GM23338 (cell line): Measurements from ENCODE around the gene ETFB. TPM values are rescaled to one million over a fixed set of nuclear protein-coding genes. Genes with fewer than 3 reads are reported as not detected.

Source experiments
- ATAC-seq: fragments of 200-7000 bp; cut with Tn5 transposase; 3 replicates; pipeline ENCODE4 v1.9.1; 2020
- DNase-seq: peaks from one replicate; pipeline ENCODE4 v3.0.0-alpha.2; 2015; ENCODE audit warnings: low spot score
- H2AFZ ChIP-seq: fragments of 200-600 bp; sonication (generic); 2 replicates; pipeline ENCODE4 v1.8.0; 2016; ENCODE audit warnings: antibody characterized with exemption, mild to moderate bottlenecking, moderate library complexity
- H3F3A ChIP-seq: fragments of 200-600 bp; sonication (generic); replicated peaks from 2 replicates; pipeline ENCODE4 v1.8.0; 2017; ENCODE audit warnings: antibody characterized with exemption, mixed run types, low read depth
- H3K27ac ChIP-seq: fragments of 200-600 bp; sonication (generic); 2 replicates; pipeline ENCODE4 v1.6.1; 2016; ENCODE audit warnings: low read depth
- H3K27me3 ChIP-seq: fragments of 200-600 bp; sonication (generic); 2 replicates; pipeline ENCODE4 v1.8.0; 2016; ENCODE audit warnings: mild to moderate bottlenecking, mixed run types, moderate library complexity; ENCODE audit not compliant: insufficient read depth
- H3K36me3 ChIP-seq: fragments of 200-600 bp; sonication (generic); 2 replicates; pipeline ENCODE4 v1.8.0; 2016; ENCODE audit warnings: mild to moderate bottlenecking; ENCODE audit not compliant: insufficient read depth
- H3K4me1 ChIP-seq: fragments of 200-600 bp; sonication (generic); 2 replicates; pipeline ENCODE4 v1.8.0; 2016; ENCODE audit warnings: mild to moderate bottlenecking, moderate library complexity; ENCODE audit not compliant: insufficient read depth
- H3K4me2 ChIP-seq: fragments of 200-600 bp; sonication (generic); 2 replicates; pipeline ENCODE4 v1.7.1; 2017; ENCODE audit warnings: mixed run types
- H3K4me3 ChIP-seq: fragments of 200-600 bp; sonication (generic); 2 replicates; pipeline ENCODE4 v1.6.1; 2016; ENCODE audit warnings: mixed run types
- H3K79me2 ChIP-seq: fragments of 200-600 bp; sonication (generic); replicated peaks from 2 replicates; pipeline ENCODE4 v1.8.0; 2017; ENCODE audit warnings: mild to moderate bottlenecking; ENCODE audit not compliant: insufficient read depth
- H3K9me2 ChIP-seq: fragments of 200-600 bp; sonication (generic); 2 replicates; pipeline ENCODE4 v1.8.0; 2017; ENCODE audit not compliant: insufficient read depth
- H4K20me1 ChIP-seq: fragments of 200-600 bp; sonication (generic); replicated peaks from 2 replicates; pipeline ENCODE4 v1.8.0; 2017; ENCODE audit warnings: mild to moderate bottlenecking; ENCODE audit not compliant: insufficient read depth
- H3K27ac Mint-ChIP-seq: 2 replicates; pipeline ENCODE4 v1.8.0; 2020; ENCODE audit warnings: inconsistent platforms, mild to moderate bottlenecking, moderate library complexity, mixed read lengths
- H3K27me3 Mint-ChIP-seq: 3 replicates; pipeline ENCODE4 v1.8.0; 2022; ENCODE audit warnings: low read depth, mild to moderate bottlenecking, moderate library complexity, mixed read lengths, inconsistent platforms; ENCODE audit not compliant: insufficient read depth, poor library complexity
- H3K36me3 Mint-ChIP-seq: 3 replicates; pipeline ENCODE4 v1.8.0; 2021; ENCODE audit warnings: low read depth, mild to moderate bottlenecking, inconsistent platforms, moderate library complexity, mixed read lengths
- H3K4me1 Mint-ChIP-seq: 3 replicates; pipeline ENCODE4 v1.8.0; 2020; ENCODE audit warnings: mild to moderate bottlenecking, inconsistent platforms, mixed read lengths
- H3K4me3 Mint-ChIP-seq: 3 replicates; pipeline ENCODE4 v1.8.0; 2021; ENCODE audit warnings: moderate library complexity, mild to moderate bottlenecking, inconsistent platforms, mixed read lengths
- H3K9me3 Mint-ChIP-seq: 3 replicates; pipeline ENCODE4 v1.8.0; 2020; ENCODE audit warnings: moderate library complexity, mild to moderate bottlenecking, inconsistent platforms, mixed read lengths
- CREB1 ChIP-seq: fragments of 250-450 bp; sonication (Bioruptor Pico); IDR thresholded peaks from 2 replicates; pipeline ENCODE4 v1.5.0; 2020; ENCODE audit warnings: low read depth, mild to moderate bottlenecking, moderate library complexity
- CTCF ChIP-seq, 2 experiments: fragments of 200-600 bp in 1 of 2; sonication (generic) in 1 of 2; conservative IDR thresholded peaks; 2 replicates each; pipeline versions ENCODE4 v1.5.1 to v1.6.1; 2016 to 2017; ENCODE audit warnings: antibody characterized with exemption in 2 of 2, low read depth in 2 of 2, mild to moderate bottlenecking in 2 of 2, moderate library complexity in 1 of 2
- ETS1 ChIP-seq: IDR thresholded peaks from 2 replicates; pipeline ENCODE4 v1.6.1; 2016; ENCODE audit warnings: antibody characterized with exemption
- EZH2 ChIP-seq: fragments of 200-600 bp; sonication (generic); IDR thresholded peaks from one replicate; pipeline ENCODE4 v1.8.0; 2017; ENCODE audit warnings: antibody characterized with exemption, mild to moderate bottlenecking, low read depth; ENCODE audit not compliant: unreplicated experiment
- EZH2phosphoT487 ChIP-seq: fragments of 200-600 bp; sonication (generic); IDR thresholded peaks from one replicate; pipeline ENCODE4 v1.8.1; 2018; ENCODE audit warnings: antibody characterized with exemption; ENCODE audit not compliant: unreplicated experiment
- JUNB ChIP-seq: IDR thresholded peaks from one replicate; pipeline ENCODE4 v1.6.1; 2016; ENCODE audit warnings: antibody characterized with exemption; ENCODE audit not compliant: unreplicated experiment
- NANOG ChIP-seq: IDR thresholded peaks from 2 replicates; pipeline ENCODE4 v1.6.1; 2016; ENCODE audit warnings: antibody characterized with exemption, borderline replicate concordance
- POLR2AphosphoS5 ChIP-seq: IDR thresholded peaks from 2 replicates; pipeline ENCODE4 v1.6.1; 2016; ENCODE audit warnings: antibody characterized with exemption, low read depth
- STAT1 ChIP-seq: IDR thresholded peaks from one replicate; pipeline ENCODE4 v1.6.1; 2016; ENCODE audit warnings: antibody characterized with exemption; ENCODE audit not compliant: unreplicated experiment
- ZNF114 ChIP-seq: fragments of 250-450 bp; sonication (Bioruptor Pico); IDR thresholded peaks from 2 replicates; pipeline ENCODE4 v1.5.0; 2020; ENCODE audit warnings: mild to moderate bottlenecking, moderate library complexity
- ZNF331 ChIP-seq: fragments of 250-450 bp; sonication (Bioruptor Pico); IDR thresholded peaks from 2 replicates; pipeline ENCODE4 v1.5.0; 2020; ENCODE audit warnings: low read depth, mild to moderate bottlenecking, moderate library complexity
- ZNF462 ChIP-seq: fragments of 250-450 bp; sonication (Bioruptor Pico); IDR thresholded peaks from 2 replicates; pipeline ENCODE4 v1.5.0; 2020; ENCODE audit warnings: mild to moderate bottlenecking, moderate library complexity
- polyA plus RNA-seq: library from polyadenylated mRNA; unstranded; fragments of >200 nt; fragmentation: Nextera tagmentation; extraction: Ambion mirVana; gene quantifications from 2 replicates; pipeline ENCODE4 v1.2.1, GENCODE V29; 2016
- total RNA-seq: library from RNA; depleted of rRNA; stranded (reverse); fragments of >200 nt; shearing (Covaris generic); gene quantifications from 2 replicates; pipeline ENCODE4 v1.2.3, GENCODE V29; 2014
- TF ChIP-seq, protein P1 (sequence below): IDR thresholded peaks from one replicate; pipeline ENCODE4 v1.6.1; 2018; ENCODE audit warnings: antibody characterized with exemption; ENCODE audit not compliant: unreplicated experiment

ETFB gene
- total and polyA plus RNA-seq, 2 experiments from 2014 or later = 37.3 to 63.4 TPM

DNA sequence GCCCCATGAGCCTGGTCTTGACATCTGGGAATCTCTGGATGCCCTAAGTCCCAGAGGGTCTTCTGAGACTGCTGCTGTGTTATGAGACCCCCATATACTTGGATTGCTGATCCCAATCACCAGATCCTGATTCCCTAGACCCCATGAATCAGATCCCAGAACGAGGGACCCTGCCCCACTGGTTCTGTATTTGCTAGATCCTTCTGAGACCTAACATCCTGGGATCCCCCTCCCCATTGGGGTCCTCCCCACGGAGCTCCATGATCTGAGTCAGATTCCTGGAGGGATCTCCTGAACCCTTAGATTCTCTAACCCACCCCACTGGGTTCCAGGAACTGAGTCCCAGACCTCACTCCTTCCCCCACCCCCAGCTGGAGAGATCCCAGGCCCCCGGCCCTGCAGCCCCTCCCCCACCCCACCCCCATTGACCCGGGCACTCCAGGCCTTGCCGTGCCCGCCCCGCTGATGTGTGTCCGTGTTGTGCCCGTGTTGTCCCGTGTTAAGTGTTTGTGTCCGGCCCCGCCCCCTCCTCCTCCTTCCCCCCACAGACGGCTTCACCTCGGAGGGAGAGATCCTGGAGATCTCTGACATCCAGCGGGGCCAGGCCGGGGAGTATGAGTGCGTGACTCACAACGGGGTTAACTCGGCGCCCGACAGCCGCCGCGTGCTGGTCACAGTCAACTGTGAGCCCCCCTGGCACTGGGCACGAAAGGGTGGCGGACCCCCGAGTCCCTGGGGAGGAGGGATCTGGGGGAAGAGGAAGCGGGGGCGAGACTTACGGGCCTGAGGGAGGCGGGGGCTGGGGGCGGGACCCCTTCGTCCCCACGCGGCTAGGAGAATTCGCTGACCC, 39.7 kb downstream of the ETFB start:
- Histone ChIP-seq H3F3A (no peaks in the 10 kb centered on the region), H2AFZ (no peak overlapping the region), H3K9me2 (no peaks in the 10 kb centered on the region), H3K36me3 (0 out of 2 replicates have a peak, but pooled peaks cover 2% of the 10 kb centered on the region), H3K27ac (no peak overlapping the region), H4K20me1 (peaks cover 2% of the 10 kb centered on the region; the same call in 1 of the 2 replicates), H3K4me3 (peak overlapping the region; percentile 69), H3K27me3 (peaks cover 17% of the 10 kb centered on the region), H3K79me2 (no peaks in the 10 kb centered on the region), H3K4me1 (peaks cover 10% of the 10 kb centered on the region; the same call in 1 of the 2 replicates), H3K4me2 (peak overlapping the region; percentile 95)
- H3K27ac Mint-ChIP-seq = no peak overlapping the region
- peaks cover 24% of the 10 kb centered on the region for H3K27me3 Mint-ChIP-seq
- TF ChIP-seq POLR2AphosphoS5 (no peak), NANOG (no peak), EZH2 (no peak), CTCF (conservative IDR thresholded peaks at IDR 0.05; ENCODE audit: low read depth in 2 of 2) (no peak), STAT1 (no peak), CREB1 (CRISPR knock-in tag) (no peak), ZNF331 (CRISPR knock-in tag) (no peak), EZH2phosphoT487 (no peak), ZNF462 (CRISPR knock-in tag) (no peak), ZNF114 (CRISPR knock-in tag) (no peak), JUNB (no peak), ETS1 (no peak)
- TF ChIP-seq, protein P1, sequence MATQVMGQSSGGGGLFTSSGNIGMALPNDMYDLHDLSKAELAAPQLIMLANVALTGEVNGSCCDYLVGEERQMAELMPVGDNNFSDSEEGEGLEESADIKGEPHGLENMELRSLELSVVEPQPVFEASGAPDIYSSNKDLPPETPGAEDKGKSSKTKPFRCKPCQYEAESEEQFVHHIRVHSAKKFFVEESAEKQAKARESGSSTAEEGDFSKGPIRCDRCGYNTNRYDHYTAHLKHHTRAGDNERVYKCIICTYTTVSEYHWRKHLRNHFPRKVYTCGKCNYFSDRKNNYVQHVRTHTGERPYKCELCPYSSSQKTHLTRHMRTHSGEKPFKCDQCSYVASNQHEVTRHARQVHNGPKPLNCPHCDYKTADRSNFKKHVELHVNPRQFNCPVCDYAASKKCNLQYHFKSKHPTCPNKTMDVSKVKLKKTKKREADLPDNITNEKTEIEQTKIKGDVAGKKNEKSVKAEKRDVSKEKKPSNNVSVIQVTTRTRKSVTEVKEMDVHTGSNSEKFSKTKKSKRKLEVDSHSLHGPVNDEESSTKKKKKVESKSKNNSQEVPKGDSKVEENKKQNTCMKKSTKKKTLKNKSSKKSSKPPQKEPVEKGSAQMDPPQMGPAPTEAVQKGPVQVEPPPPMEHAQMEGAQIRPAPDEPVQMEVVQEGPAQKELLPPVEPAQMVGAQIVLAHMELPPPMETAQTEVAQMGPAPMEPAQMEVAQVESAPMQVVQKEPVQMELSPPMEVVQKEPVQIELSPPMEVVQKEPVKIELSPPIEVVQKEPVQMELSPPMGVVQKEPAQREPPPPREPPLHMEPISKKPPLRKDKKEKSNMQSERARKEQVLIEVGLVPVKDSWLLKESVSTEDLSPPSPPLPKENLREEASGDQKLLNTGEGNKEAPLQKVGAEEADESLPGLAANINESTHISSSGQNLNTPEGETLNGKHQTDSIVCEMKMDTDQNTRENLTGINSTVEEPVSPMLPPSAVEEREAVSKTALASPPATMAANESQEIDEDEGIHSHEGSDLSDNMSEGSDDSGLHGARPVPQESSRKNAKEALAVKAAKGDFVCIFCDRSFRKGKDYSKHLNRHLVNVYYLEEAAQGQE = no peak
- peaks cover 25% of the 10 kb centered on the region for H3K36me3 Mint-ChIP-seq
- H3K9me3 Mint-ChIP-seq = no peaks in the 10 kb centered on the region; the same call in 2 of the 3 replicates
- H3K4me1 Mint-ChIP-seq = peaks cover 18% of the 10 kb centered on the region
- DNase-seq (no peak), ATAC-seq (peak; percentile 4; the same call in 2 of the 3 replicates)
- H3K4me3 Mint-ChIP-seq = peak overlapping the region; percentile 68
